Activated CD8-positive, alpha-beta T cell treated with anti-CD3 and anti-CD28 coated beads for 36 hours (primary cell): ENCODE data around the gene EGR2. TPM values are rescaled to one million over a fixed set of nuclear protein-coding genes. Genes with fewer than 3 reads are reported as not detected.

Experiments used
- ATAC-seq: fragments of 200-7000 bp; cut with Tn5 transposase; one replicate; pipeline ENCODE4 v1.10.0; 2021; ENCODE audit warnings: mild to moderate bottlenecking, moderate library complexity
- CTCF ChIA-PET: fragments of 350-600 bp; sonication (Branson Sonifier 250); formaldehyde crosslinking; loops from one replicate; lab custom pipeline; 2021; ENCODE audit warnings: antibody characterized with exemption; lab: Charles Lee
- POLR2A ChIA-PET: fragments of 350-600 bp; sonication (Branson Sonifier 250); formaldehyde crosslinking; loops from one replicate; lab custom pipeline; 2021; ENCODE audit warnings: antibody characterized with exemption; lab: Charles Lee
- DNase-seq: peaks from one replicate; pipeline ENCODE4 v3.0.0-alpha.2; 2020
- H3K27ac Mint-ChIP-seq: one replicate; pipeline ENCODE4 v1.8.0; 2021; ENCODE audit warnings: mild to moderate bottlenecking, mixed read lengths
- H3K27me3 Mint-ChIP-seq: one replicate; pipeline ENCODE4 v1.8.0; 2021; ENCODE audit warnings: mixed read lengths
- H3K36me3 Mint-ChIP-seq: one replicate; pipeline ENCODE4 v1.8.0; 2021; ENCODE audit warnings: low read depth, mixed read lengths
- H3K4me1 Mint-ChIP-seq: one replicate; pipeline ENCODE4 v1.8.0; 2021; ENCODE audit warnings: low read depth, mixed read lengths
- H3K4me3 Mint-ChIP-seq: one replicate; pipeline ENCODE4 v1.8.0; 2021; ENCODE audit warnings: mild to moderate bottlenecking, moderate library complexity, mixed read lengths
- H3K9me3 Mint-ChIP-seq: one replicate; pipeline ENCODE4 v1.8.0; 2021; ENCODE audit warnings: mixed read lengths
- intact Hi-C: fragments of 100-400 bp; cut with micrococcal nuclease; formaldehyde crosslinking; loops from one replicate; pipeline ENCODE4 v1.10.0; 2022
- total RNA-seq, 2 experiments: library from RNA; stranded (reverse); gene quantifications; one replicate each; pipeline ENCODE4 v1.2.3, GENCODE V29; 2021
- TF ChIP-seq, protein P1 (sequence below): fragments of 200-600 bp; IDR thresholded peaks from one replicate; pipeline ENCODE4 v1.8.0; 2022; ENCODE audit warnings: antibody characterized with exemption, mild to moderate bottlenecking

EGR2 gene
- total RNA-seq, 2 experiments from 2014 or later: 45.6 to 46.6 TPM

DNA sequence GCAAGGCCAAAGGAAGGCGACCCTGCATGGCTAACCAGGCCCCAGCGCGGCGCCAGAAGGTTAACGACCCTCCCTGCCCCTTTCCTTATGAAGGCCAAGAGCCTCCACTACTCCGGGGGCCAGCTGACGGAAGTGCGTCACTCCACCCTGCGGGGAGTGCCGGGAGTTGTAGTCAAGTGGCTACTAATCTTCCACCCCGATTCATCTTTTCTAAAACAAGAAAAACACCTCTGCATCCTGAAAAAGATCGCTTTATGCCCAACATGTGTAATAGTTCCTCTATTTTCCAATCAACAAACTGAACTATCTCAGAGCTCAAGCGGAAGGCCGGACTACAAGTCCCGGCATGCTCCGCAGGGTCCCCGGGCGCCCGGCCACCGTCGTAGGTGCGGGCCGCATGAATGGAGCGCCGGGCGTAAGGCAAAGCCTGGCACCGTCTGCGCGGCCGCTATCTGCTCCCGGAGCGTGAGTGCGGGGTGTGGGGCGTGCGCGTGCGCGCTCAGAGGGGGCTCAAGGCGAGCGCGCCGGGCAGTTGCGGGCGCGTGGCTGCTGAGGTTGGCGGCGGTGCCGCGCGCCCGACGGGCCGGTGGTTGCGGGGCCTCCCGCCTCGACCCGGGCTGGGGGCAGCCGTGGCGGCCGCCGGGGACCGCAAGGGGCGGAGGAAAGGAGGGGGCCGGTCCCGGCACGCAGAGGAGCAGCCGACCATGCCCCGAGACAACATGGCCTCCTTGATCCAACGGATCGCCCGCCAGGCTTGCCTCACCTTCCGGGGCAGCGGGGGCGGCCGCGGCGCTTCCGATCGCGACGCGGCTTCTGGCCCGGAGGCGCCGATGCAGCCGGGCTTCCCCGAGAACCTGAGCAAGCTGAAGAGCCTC is 11.6 kb downstream of the EGR2 start, which contains the start of gene ADO:
TSS of gene ADO (plus strand) at position 365 of the 875 bp plus-strand sequence. CDS start at position 705, 340 bp downstream.
- Mint-ChIP-seq H3K4me1 (peaks cover 36% of the 10 kb centered on the region), H3K27me3 (no peaks in the 10 kb centered on the region), H3K27ac (peak within 1 kb of the TSS; percentile 99), H3K9me3 (no peaks in the 10 kb centered on the region), H3K4me3 (peak within 1 kb of the TSS; percentile 84), H3K36me3 (peaks cover 42% of the 10 kb centered on the region)
- ATAC-seq (peak; percentile 85), DNase-seq (peak; percentile 87)
- TF ChIP-seq, protein P1, sequence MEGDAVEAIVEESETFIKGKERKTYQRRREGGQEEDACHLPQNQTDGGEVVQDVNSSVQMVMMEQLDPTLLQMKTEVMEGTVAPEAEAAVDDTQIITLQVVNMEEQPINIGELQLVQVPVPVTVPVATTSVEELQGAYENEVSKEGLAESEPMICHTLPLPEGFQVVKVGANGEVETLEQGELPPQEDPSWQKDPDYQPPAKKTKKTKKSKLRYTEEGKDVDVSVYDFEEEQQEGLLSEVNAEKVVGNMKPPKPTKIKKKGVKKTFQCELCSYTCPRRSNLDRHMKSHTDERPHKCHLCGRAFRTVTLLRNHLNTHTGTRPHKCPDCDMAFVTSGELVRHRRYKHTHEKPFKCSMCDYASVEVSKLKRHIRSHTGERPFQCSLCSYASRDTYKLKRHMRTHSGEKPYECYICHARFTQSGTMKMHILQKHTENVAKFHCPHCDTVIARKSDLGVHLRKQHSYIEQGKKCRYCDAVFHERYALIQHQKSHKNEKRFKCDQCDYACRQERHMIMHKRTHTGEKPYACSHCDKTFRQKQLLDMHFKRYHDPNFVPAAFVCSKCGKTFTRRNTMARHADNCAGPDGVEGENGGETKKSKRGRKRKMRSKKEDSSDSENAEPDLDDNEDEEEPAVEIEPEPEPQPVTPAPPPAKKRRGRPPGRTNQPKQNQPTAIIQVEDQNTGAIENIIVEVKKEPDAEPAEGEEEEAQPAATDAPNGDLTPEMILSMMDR: no peak
- intact Hi-C loops: no loop called here
- POLR2A ChIA-PET: interaction anchor here (0.7 to 2.7 kb wide), 10 partner anchors 10 to 167 kb away, joined by 3 to 29 read pairs (median 4); partner anchors contain the start of gene EGR2
- CTCF ChIA-PET: interaction anchor here (0.8 to 1.7 kb wide), 6 partner anchors 12 to 119 kb away, joined by 3 read pairs; partner anchors contain the start of gene EGR2

- intact Hi-C loops: no loop called here
- Mint-ChIP-seq H3K36me3 (peaks cover 38% of the 10 kb centered on the region), H3K4me3 (peak overlapping the region; percentile 84), H3K9me3 (no peaks in the 10 kb centered on the region), H3K4me1 (peaks cover 30% of the 10 kb centered on the region), H3K27me3 (peaks cover 4% of the 10 kb centered on the region), H3K27ac (peak overlapping the region; percentile 99)
- POLR2A ChIA-PET: interaction anchor here (0.8 to 2.1 kb wide), 6 partner anchors 9 to 166 kb away, joined by 3 to 9 read pairs (median 6); no protein-coding TSS in a partner anchor
- DNase-seq (no peak), ATAC-seq (no peak)
- TF ChIP-seq, protein P1: no peak
- CTCF ChIA-PET: interaction anchor here (1.3 to 1.9 kb wide), 5 partner anchors 12 to 123 kb away, joined by 3 to 6 read pairs (median 3); partner anchors contain the start of gene EGR2
Measured at GRCh38 chr10:62803724-62804355, 12.3 kb downstream of the EGR2 start.

DNA sequence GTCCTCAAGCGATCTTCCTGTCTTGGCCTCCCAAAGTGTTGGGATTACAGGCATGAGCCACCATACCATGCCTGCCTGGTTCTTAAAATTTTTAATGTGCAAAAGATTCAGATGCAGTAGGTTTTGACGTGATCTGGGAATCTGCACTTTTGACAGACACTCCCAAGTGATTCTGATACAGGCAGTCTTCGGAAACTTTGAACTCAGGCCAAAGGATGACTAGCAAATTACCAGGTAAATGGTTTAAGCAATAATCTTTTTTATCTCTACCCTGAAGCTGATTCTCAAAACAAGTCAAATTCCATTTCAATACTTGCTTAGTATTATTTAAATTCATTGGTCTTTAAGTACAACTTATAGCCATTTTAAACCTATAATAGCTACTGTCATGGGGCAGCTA is 14.3 kb downstream of the EGR2 start:
- peaks cover 11% of the 10 kb centered on the region for H3K4me1 Mint-ChIP-seq
- H3K27me3 Mint-ChIP-seq: peaks cover 9% of the 10 kb centered on the region
- TF ChIP-seq, protein P1: no peak
- ChIA-PET CTCF (interaction anchor here (0.8 to 1.9 kb wide), 4 partner anchors 121 to 208 kb away, joined by 4 to 6 read pairs (median 4); no protein-coding TSS in a partner anchor), POLR2A (interaction anchor here (1.4 to 1.7 kb wide), 3 partner anchors 15 to 121 kb away, joined by 4 to 7 read pairs (median 5); partner anchors contain the start of gene EGR2)
- DNase-seq (no peak), ATAC-seq (no peak)
- intact Hi-C loops: no loop called here
- H3K4me3 Mint-ChIP-seq: no peak overlapping the region
- peaks cover 20% of the 10 kb centered on the region for H3K36me3 Mint-ChIP-seq
- H3K27ac Mint-ChIP-seq: no peak overlapping the region
- no peaks in the 10 kb centered on the region for H3K9me3 Mint-ChIP-seq

DNA sequence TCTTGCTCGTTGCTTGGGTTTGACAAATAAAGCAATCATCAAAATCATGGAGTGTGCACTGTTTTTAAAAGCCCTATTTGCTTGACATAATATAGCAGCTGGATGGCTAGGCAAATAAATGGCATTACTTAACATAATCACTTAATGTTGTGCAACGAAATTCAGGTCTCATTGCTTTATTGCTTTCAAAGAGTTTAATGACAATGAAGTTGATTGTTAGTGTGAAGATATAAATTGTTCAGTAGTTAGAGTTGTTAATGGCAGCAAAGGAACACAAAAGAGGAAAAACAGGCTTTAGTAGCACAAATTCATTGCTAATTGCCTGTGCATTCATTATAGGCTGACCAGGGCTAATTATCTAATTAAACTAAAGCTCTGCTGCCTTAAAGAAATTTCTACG is 19.3 kb downstream of the EGR2 start:
- Mint-ChIP-seq H3K4me1 (peaks cover 2% of the 10 kb centered on the region), H3K27me3 (peaks cover 16% of the 10 kb centered on the region), H3K27ac (no peak overlapping the region), H3K4me3 (no peak overlapping the region), H3K36me3 (no peaks in the 10 kb centered on the region), H3K9me3 (no peaks in the 10 kb centered on the region)
- intact Hi-C loops: no loop called here
- TF ChIP-seq, protein P1: no peak
- CTCF ChIA-PET: interaction anchor here (1.2 kb wide), 1 partner anchor 111 kb away, joined by 3 read pairs; no protein-coding TSS in a partner anchor
- POLR2A ChIA-PET: interaction anchor here (1.1 kb wide), 1 partner anchor 20 kb away, joined by 4 read pairs; no protein-coding TSS in a partner anchor
- no peak for ATAC-seq
- DNase-seq: no peak
